ENCODE measurements around the gene GMPPA.

The GMPPA gene

GRCh38 chr2:219522111-219523030 lies 23.7 kb downstream of the GMPPA start:
- no peak for DNase-seq

GRCh38 chr2:219523031-219523671 lies 24.5 kb downstream of the GMPPA start:
- DNase-seq, result no peak

- no peak for DNase-seq
Observed at GRCh38 chr2:219524817-219525216, 26.1 kb downstream of the GMPPA start.

- no peak for DNase-seq
Observed at GRCh38 chr2:219525533-219526232, 27.0 kb downstream of the GMPPA start.

GRCh38 chr2:219526320-219527075 lies 27.8 kb downstream of the GMPPA start:
- DNase-seq, result no peak

GRCh38 chr2:219527076-219527394 lies 28.3 kb downstream of the GMPPA start:
- no peak for DNase-seq

- DNase-seq, result no peak
Observed at GRCh38 chr2:219527472-219527871, 28.8 kb downstream of the GMPPA start.

DNA sequence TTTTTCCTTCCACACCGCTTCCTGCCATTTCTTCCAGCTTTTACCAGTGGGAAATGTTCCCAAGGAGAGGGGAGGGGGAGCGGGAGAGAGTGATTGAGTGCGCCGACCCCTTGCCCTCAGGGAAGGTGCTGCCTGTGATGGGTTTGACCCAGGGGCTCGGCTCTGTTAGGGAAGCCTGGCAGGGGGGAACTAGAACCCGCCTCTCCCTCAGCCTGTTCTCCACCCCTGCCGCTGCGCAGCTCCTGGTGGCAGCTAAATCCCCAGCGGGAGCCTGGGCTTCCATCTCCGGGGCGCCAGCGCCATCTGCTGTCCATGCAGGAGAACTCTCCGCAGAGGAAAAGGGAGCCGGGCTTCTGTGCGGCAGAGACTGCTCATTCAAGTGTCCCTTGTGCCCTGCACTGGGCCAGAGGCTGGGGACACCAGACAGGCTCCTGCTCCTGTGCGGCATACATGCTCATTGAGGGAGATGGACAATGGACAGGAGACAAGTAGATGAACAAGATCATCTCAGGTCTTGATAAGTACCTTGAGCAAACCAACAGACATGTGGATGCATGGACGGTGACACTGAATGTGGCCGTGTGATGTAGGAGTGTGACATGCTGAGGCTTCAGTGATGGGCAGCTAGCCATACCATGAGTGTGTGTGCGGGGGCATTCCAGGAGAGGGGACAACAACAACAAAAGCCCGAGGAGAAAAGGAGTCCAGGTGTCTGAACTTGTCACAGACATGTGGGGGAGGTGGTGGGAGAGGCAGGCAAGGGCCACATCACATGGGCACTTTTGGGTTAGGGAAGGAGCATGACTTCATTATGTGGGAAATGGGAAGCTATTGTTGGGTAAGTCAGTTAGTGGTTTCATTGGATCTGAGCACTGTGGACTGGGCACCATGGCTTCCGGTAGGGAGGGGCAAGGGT lies 31.6 kb downstream of the GMPPA start:
- DNase-seq, result peak; percentile 86 to 94 (median 94)

DNA sequence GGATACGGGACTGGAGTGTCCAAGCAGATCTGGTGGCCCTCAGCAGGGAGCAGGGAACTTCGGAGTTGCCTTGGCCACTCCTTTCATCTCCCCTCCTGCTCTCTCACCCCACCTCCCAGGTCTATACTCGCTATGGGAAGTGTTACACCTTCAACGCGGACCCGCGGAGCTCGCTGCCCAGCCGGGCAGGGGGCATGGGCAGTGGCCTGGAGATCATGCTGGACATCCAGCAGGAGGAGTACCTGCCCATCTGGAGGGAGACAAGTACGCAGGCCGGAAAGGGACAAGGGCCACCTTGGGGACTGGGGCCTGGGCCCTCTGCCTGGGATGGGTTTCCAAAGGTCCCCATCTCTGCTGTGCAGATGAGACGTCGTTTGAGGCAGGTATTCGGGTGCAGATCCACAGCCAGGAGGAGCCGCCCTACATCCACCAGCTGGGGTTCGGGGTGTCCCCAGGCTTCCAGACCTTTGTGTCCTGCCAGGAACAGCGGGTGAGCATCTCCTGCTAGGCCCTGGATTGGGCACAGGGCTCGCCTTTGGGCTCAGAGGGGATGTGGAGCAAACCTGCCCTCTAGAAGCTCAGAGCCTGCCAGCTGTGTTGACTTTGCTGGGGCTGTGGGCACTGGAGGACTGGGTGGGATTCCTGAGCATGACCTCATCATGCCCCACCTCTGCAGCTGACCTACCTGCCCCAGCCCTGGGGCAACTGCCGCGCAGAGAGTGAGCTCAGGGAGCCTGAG lies 33.1 kb downstream of the GMPPA start:
- no peak for DNase-seq

- no peak for DNase-seq
Observed at GRCh38 chr2:219532378-219532649, 33.6 kb downstream of the GMPPA start.

- DNase-seq, result no peak
Observed at GRCh38 chr2:219533930-219534661, 35.4 kb downstream of the GMPPA start.

GRCh38 chr2:219536425-219536824 lies 37.7 kb downstream of the GMPPA start:
- no peak for DNase-seq

DNA sequence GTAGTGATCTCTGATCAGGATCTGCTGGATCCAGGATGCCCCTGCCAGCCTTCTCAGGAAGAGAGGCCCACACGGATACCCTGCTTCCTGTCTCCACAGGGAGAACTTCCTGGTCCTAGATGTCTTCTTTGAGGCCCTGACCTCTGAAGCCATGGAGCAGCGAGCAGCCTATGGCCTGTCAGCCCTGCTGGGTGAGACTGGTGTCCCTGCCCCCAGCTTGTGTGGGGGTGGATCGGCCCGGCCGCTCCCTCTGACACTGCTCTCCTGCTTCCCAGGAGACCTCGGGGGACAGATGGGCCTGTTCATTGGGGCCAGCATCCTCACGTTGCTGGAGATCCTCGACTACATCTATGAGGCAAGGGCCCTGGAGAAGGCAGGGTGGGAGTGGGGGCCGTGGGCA lies 38.3 kb downstream of the GMPPA start:
- no peak for DNase-seq

- no peak for DNase-seq
Observed at GRCh38 chr2:219537657-219538488, 39.2 kb downstream of the GMPPA start.

- DNase-seq, result no peak
Observed at GRCh38 chr2:219538504-219538951, 39.8 kb downstream of the GMPPA start.

- DNase-seq, result no peak
Observed at GRCh38 chr2:219538956-219539788, 40.5 kb downstream of the GMPPA start.

DNA sequence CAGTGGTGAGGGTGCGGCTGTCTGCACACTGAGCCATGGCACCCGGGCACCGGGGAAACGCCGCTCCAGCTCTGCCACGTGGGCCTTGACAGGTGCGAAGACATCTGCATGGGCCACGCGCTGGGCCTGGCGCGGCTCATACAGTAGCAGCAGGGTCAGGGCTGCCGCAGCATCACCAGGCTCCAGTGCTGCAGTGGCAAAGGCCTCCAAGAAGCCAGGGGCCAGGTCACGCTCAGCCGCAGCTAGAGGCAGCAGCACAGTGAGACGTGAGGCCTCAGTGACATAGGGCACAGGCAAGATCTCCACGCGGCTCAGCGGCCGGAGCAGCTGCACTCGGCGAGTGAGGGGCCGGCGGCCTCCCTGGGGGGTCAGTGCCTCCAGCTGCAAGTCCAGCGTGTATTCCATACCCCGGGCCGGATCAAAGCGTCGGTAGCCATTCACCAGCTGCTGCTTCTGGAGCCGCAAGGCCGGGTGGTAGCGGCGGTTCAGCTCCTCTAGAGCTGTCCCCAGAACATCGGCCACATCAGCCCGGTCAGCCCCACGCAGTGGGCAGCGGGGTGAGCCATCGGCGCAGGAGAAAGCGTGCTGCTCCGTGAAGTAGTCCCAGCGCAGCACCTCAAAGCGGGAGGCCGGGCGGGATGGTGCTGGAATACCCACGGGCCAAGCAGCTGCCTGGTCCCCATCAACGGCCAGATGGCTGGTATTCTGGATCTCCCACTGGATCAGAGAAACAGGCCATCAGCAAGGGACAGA lies 41.4 kb downstream of the GMPPA start:
- no peak for DNase-seq
